Right renal pelvis (tissue), 4 donors: ENCODE data around the gene SPATA31D1. TPM values are rescaled to one million over a fixed set of nuclear protein-coding genes. Genes with fewer than 3 reads are reported as not detected.
"Not testable (repeated sequence)": the region's sequence is repeated elsewhere in the genome, so short reads cannot be mapped to it uniquely, and the experiment has no call there.

Experiments
- DNase-seq, 4 donors: peaks; one replicate each; pipeline ENCODE4 v3.0.0-alpha.2; 2013; ENCODE audit warnings: low read depth in 4 of 4, low spot score in 3 of 4, missing footprints in 1 of 4
- polyA plus RNA-seq, 4 donors: library from polyadenylated mRNA; unstranded; fragments of 120-200 nt; gene quantifications; one replicate each; pipeline ENCODE4 v1.2.1, GENCODE V29; 2013; ENCODE audit not compliant: insufficient read length in 4 of 4

Gene SPATA31D1
- not detected for polyA plus RNA-seq

DNA sequence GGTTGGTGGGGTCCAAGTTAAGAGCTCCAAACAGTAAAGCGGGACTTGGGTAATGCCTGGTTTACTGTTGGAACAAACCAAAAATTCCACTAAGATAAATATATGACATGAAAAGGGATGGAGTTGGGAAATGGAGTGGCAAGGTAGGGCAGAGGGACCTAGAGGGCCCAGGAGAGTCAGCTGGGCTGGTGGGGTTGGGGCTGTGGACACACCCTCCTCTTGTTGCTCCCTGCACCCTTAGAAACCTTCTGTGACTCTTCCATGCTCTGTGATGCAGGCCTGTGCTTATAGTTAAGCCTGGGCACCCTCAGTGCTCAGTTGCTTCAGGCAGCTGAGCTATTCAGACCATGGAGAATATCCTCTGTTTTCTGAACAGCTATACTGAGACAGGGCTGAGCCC lies at the start of gene SPATA31D1:
Gene SPATA31D1, plus strand, starts transcription at position 301 of the 400 bp plus-strand sequence. Its CDS starts 47 bp downstream, at position 348.
- not testable (repeated sequence) for DNase-seq

DNA sequence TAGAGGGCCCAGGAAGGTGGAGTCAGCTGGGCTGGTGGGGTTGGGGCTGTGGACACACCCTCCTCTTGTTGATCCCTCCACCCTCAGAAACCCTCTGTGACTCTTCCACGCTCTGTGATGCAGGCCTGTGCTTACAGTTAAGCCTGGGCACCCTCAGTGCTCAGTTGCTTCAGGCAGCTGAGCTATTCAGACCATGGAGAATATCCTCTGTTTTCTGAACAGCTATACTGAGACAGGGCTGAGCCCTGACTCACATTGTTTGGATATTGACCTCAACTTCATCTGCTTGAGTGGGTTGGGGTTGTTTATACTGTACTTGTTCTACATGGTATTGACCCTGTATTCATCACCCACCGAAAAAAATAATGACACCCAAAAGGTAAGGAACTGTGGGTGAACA lies 45.2 kb upstream of the SPATA31D1 start, which contains the start of gene SPATA31D3:
Gene SPATA31D3, plus strand, starts transcription at position 108 of the 400 bp plus-strand sequence. Its CDS starts 86 bp downstream, at position 194.
- not testable (repeated sequence) for DNase-seq

DNA sequence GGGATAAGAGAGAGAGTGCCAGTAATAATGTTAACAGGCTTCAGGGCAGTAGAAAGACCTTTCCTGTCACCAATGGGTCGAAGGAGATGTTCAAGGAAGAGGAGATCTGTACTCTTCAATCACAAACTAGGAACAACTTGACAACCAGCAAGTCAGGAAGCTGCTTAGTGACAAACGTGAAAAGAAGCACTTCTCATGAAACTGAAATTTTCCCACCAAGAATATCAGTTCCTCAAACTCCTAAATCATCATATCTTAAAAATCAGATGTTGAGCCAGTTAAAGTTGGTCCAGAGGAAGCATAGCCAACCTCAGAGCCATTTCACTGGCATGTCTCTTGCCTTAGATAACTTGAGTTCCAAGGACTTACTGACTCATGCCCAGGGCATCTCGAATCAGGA lies 39.9 kb upstream of the SPATA31D1 start:
- not testable (repeated sequence) for DNase-seq

DNA sequence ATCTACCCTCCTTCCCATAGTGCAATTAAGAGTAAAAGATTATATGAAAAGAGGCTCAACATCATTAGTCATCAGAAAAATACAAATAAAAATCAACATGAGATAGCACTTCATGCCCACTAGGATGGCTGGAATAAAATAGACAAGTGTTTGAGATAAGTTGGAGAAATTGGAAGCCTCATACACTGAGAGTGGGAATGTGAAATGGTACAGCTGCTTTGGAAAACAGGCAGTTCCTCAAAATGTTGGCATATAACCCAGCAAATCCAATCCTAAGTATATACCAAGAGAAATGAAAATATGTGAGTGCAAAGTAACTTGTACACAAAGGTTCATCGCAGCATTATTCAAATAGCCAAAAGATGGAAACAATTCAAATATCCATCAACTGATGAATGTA lies 35.5 kb upstream of the SPATA31D1 start:
- no peak for DNase-seq

DNA sequence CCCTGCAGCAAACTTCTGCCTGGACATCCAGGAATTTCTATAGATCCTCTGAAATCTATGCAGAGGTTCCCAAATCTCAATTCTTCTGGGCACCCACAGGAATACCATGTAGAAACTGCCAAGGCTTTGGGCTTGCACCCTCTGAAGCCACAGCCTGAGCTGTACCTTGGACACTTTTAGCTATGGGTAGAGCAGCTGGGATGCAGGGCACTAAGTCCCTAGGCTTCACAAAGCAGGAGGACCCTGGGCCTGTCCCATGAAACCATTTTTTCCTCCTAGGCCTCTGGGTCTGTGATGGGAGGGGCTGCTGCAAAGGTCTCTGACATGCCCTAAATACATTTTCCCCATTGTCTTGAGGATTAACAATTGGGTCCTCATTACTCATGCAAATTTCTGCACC lies 32.9 kb upstream of the SPATA31D1 start:
- DNase-seq, result no peak

DNA sequence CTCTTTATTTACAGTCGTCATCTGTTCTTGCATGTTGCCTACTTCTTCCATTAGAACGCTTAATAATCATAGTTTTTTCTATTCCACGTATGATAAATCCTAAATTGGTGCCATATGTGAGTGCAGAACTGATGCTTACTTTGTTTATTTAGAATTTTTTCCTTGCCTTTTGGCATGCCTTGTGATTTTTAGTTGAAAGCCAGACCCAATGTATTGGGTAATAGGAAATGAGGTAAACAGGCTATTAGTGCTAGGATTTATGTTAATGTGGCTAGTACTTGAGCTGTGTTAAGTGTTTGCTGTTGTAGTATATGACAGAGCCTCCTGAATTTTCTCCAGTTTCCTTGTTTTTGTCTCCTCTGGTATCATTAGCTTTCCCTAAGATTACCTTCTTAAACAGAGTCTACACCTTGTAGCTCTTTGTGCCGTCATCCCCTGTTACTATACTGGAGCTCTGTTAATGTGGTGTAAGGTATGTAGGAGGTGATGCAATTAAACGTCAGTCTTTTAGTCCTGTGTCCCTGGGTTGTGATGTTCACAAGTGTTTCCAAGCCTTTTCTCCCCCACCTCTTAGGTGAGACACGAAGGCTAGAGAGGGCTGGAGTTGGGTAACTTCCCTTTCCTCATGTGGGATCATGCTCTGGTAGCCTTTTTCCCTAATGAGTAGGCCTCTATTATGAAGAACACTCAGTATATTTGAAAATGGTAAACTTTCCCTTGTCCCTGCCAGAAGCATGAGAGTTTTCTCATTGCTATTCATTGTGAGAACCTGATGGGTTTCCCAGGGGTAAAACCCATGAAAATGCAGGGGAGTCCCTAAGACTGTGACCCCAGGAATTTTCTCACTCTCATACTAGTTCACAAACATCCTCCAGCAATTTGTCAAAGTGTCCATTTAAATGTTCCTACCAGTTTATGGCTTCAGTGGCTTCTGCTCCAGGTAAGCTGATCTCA lies 24.1 kb upstream of the SPATA31D1 start:
- no peak for DNase-seq

DNA sequence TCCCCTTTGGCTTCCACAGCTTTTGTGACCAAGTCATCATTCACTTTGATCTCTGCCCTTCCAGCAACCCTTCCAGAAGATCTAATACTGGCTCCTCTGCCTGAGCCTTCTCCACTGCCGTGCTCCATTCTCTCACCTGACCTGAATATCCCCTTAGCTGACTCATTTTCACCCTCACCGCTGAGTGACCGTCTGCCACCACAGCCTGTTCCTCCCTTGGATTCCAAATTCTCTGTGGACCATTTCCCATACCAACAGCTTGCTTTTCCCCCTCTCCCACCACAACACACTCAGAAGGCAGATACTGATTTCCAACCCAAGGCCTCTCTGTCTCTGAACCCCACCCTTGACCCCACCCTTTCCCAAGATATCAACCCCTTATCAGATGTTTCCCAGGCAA lies 20.5 kb upstream of the SPATA31D1 start:
- no peak for DNase-seq

DNA sequence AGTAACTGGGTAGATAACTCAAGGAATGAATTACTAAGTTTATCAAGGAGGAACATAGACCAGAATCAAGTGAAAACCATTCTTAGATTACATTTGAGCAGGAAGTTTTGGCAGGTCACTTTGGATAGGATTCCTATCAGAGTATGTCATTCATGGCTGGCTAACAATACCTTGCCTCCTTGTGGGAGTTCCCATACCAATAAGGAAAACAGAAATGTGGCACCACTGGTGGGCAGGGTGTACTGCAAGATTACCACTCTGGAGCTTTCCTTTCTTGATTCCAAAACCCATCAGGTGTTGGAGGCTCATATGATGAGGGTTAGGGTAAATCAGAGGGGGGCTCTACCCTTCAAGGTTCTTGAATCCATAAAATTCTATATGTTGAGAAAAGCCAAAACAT lies 18.6 kb upstream of the SPATA31D1 start:
- no peak for DNase-seq

DNA sequence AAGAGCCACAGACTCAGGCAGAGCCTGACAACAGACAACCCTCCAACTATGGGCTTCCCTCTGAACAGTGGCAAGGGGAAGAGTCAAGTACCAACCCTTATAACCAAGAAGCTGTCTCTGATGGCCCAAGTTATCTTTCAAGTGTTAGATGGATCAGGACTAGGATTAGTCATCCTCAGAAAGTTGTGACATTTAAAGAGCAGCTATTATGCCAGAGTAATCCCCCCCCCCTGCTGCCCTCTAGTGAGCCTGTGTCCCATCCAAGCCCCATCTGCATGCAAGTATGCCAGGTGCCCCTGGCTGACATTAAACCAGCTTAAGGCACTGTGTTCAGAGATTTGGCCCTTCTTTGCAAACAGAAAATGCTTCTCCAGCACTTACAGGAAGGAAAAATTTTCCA lies 16.8 kb upstream of the SPATA31D1 start:
- no peak for DNase-seq

DNA sequence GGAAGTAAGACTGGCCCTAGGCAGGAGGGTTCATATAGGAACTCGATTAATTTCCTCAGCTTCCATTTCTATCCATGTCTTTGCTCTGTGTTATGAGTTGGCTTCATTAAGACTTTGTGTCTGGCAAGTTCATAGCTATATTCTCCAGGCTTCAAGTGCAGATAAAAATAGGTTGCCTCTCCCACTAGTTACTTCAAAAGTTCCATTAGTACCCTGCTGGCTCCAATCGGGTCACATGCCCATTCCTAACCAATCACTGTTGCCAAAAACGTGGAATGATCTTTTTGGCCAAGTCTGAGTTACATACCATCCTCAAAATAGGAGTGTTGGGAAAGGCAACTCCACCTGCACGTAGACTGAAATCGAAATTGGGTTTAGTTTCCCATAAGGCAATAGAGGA lies 13.8 kb upstream of the SPATA31D1 start:
- no peak for DNase-seq

DNA sequence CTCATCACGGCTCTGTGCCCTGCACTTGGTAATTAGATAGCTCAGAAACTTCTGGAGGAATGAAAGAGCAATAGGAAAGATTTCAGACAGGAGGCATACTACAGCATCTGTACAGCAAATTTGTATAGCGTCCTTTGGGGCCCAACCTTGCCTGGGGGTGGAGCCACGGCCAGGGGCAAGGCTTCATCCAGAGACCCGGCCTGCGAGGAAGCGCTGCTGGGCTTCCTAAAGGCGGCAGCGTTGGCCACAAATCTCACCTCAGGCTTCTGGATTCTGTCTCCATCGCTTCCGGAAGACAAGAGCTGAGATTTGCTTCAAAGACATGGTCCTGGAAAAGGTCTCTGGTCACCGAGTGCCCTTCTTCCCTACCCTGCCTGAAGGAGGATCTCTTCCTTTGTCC lies 12.2 kb upstream of the SPATA31D1 start:
- no peak for DNase-seq

DNA sequence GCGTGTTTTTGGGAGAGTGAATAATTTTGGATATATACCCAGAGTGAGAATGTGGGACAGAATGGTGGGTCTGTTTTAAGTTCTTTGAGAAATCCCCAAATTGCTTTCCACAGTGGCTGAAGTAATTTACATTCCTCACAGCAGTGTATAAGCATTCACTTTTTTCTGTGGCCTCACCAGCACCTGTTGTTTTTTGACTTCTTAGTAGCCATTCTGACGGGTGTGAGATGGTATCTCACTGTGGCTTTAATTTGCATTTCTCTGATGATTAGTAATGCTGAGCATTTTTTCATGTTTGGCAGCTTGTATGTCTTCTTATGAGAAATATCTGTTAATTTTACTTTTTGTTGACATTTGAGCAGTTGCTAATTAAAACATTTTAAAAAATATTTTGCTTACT lies 9.4 kb upstream of the SPATA31D1 start:
- DNase-seq, result no peak

DNA sequence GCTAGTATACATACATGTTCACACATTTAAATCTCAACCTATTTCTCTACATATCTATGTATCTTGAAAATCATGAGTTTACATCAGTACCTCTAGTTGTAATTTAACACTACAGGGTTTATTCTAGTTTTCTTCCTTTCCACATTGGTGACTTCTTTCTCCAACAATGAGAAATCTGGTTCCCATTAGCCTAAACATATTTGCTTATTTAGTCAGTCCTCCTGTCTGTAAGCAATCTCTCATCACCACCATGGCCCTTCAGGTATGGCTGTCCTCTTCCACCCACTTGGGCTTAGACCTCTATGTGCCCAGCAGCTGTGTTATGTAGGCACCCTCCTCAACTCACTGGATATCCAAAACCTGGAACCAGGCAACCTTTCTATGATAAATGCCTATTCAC lies 8.0 kb upstream of the SPATA31D1 start:
- DNase-seq, result no peak

DNA sequence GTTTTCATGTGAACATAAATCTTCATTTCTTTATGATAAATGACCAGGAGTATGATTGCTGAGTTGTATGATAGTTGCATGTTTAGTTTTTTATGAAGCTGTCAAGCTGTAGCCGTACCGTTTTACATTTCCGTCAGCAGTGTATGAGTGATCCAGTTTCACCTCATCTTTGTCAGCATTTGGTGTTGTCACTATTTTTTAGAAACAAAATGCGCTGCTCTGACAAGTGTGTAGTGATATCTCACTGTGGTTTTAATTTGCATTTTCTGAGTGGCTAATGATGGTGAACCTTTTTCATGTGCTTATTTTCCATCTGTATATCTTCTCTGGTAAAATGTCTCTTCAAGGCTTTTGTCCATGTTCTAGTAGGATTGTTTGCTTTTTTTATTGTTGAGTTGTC lies 6.7 kb upstream of the SPATA31D1 start:
- no peak for DNase-seq

DNA sequence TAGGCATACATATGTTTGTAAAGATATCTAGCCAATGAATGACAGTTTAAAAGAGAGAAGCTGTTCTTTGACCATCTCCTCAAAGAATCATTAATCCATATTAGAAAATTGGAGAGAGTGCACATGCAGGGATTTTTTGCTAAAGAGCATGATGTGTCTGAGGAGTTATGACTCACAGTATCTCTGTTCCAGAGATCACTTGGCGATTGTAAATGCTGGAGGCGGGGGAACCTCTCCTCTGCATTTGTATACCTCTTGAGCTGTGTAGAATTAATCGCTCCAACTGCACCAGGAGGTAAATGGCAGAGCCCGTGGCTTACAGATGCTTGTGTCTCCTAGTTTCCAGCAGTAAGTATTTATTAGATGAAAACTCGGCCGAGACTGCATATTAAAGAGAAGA lies 3.6 kb upstream of the SPATA31D1 start:
- DNase-seq, result no peak

DNA sequence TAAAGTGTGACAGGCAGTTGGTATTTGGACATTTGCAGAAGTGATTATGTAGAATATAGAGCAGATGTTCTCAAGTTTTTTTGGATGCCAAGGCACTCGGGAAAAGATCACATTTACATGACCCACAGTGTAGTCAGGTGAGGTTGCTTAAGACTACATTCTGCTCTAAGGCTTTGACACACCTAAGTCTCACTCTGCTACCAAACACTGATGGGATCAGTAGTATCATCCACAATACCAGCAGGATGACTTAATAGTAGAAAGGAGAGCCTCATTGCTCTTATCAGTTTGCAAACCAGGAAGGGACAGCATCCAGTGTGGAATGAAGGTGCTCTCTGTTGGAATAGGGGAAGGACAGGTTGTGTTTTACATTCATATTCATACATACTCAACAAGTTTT lies 2.5 kb upstream of the SPATA31D1 start:
- no peak for DNase-seq

DNA sequence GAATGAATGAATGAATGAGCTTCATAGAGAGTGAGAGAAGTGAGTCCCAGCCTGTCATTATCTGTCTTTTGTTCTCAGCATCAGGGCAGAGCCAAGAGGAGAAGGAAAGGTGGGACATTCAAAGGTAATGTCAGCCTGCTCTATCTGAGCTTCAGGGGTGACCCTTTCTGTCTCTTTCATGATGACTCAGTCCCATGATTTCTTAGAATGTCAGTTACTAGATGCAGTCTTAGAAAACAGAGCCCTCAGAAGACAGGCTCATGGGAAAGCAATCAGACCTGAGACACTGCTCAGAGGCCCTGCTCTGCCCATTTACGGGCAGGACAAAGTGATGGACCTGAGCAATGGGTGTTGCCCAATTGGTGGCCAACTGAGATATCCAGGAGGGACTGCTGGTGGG lies 1.1 kb downstream of the SPATA31D1 start:
- DNase-seq, result no peak

DNA sequence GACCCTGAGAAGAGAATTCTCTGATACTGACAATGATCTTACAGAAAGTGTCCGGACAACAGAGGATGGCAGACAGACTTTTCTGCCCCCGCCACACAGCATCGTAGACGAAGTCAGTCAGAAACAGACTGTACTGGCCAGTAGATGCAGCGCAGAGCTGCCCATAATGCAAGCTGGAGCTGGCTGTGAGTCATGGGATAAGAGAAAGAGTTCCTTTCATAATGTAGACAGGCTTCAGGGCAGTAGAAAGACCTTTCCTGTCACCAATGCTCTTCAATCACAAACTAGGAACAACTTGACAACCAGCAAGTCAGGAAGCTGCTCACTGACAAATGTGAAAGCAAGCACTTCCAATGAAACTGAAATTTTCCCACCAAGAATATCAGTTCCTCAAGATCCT lies 5.1 kb downstream of the SPATA31D1 start:
- no peak for DNase-seq

DNA sequence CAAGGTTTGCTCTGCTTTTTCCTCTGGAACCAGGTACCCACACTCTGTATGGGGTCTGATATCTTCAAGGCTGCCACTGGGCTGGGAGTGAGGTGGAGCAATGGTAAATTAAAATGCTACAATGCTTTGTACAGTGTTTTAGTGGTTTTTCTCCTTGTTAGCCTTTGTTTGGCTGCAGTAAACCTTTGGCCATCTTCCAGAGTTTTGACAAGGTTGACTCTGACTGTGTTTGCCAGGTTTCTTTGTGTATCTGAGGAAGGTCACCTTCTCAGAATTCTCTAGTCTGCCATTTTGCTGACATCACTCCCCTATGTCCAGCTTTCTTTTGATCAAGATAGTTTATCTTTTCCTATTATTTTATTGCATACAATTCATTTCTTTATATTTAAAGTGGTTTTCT lies 11.2 kb downstream of the SPATA31D1 start:
- DNase-seq, result no peak

DNA sequence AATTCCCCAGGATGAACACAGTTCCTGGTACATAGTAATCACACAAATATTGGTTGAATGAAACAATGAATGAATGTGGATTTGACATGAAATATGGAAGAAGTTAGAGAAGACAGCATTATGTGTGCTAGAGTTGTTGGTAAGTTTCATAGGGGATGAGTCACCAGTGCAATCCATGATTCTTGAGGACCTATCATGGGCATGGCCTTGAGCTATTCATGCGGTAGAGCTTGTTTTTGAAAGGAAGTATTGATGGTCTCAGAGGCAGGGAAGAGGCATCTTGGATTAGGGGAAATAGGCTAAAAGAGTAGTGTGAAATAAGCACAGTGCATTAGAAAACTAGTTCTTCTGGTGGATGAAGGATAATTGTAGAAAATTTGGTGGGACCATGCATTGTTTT lies 22.1 kb downstream of the SPATA31D1 start:
- DNase-seq, result no peak

DNA sequence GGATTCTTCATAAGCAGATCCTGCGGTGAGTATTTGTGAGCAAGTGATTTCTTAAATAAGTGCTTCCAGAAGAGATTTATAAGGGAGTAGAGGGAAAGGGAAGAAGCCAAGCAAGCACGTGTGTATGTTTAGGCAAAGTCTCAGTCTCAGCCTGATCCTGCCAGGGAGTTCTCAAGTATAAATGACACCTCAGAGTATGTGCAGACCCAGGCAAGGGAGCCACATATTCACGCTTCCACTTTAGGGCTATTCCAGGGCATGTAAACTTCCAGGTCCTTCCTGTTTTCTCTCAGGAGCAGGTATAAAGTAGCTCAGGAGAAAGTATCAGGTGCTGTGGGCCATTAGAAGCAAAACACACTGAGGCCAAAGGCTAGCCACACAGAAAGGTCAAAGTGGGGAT lies 22.6 kb downstream of the SPATA31D1 start:
- no peak for DNase-seq

DNA sequence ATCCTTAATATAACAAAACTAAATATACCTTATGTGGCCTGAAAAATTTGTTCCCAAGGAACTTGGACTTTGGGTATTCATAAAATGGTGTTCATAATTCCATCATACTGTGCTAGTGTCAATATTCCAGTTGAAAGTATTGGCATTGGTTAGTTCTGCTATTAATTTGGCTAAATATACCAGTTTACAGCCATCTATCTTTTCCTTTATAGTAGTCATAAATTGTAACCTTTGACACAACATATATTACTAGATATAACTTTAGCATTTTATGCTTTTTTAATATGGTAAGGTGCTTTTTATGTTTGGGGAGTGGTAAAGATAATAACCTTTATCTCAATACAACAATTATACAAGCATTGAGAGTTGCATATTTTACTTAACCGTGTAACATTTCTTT lies 23.7 kb downstream of the SPATA31D1 start:
- DNase-seq, result no peak
